GM12864 (cell line): Measurements from ENCODE around the gene CEACAM1.
"Not testable (repeated sequence)": the region's sequence is repeated elsewhere in the genome, so short reads cannot be mapped to it uniquely, and the experiment has no call there.

Experiments used
- DNase-seq: peaks from one replicate; pipeline ENCODE4 v3.0.0-alpha.2; 2011; ENCODE audit warnings: low read depth
- H3K4me3 ChIP-seq: 2 replicates; pipeline ENCODE4 v1.5.1; 2011; ENCODE audit warnings: mild to moderate bottlenecking, low read depth, low read length, control low read depth
- TF ChIP-seq, protein P1 (sequence below): IDR thresholded peaks from 2 replicates; pipeline ENCODE4 v1.5.1; 2011; ENCODE audit warnings: low read depth, mild to moderate bottlenecking, moderate library complexity, low read length, control low read depth, inconsistent platforms; ENCODE audit errors: missing control alignments

CEACAM1 gene

DNA sequence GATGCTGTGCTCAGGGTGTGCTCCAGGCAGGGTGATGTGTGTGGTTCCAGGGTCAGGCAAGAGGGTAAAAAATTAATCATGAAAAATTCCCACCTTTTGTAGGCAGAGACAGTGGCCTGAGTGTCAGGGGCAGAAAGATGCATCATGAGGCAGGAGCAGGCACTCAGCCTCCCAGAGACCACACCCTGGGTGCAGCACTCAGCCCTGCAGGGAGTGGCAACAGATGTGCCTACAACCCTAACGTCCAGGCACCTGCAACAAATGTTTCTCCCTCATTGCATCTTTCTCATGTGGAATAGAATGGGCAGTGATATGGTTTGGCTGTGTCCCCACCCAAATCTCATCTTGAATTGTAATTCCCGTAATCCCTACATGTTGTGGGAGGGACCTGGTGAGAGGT lies 19.6 kb upstream of the CEACAM1 start:
- H3K4me3 ChIP-seq: no peak overlapping the region
- TF ChIP-seq, protein P1, sequence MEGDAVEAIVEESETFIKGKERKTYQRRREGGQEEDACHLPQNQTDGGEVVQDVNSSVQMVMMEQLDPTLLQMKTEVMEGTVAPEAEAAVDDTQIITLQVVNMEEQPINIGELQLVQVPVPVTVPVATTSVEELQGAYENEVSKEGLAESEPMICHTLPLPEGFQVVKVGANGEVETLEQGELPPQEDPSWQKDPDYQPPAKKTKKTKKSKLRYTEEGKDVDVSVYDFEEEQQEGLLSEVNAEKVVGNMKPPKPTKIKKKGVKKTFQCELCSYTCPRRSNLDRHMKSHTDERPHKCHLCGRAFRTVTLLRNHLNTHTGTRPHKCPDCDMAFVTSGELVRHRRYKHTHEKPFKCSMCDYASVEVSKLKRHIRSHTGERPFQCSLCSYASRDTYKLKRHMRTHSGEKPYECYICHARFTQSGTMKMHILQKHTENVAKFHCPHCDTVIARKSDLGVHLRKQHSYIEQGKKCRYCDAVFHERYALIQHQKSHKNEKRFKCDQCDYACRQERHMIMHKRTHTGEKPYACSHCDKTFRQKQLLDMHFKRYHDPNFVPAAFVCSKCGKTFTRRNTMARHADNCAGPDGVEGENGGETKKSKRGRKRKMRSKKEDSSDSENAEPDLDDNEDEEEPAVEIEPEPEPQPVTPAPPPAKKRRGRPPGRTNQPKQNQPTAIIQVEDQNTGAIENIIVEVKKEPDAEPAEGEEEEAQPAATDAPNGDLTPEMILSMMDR: no peak
- DNase-seq: no peak

DNA sequence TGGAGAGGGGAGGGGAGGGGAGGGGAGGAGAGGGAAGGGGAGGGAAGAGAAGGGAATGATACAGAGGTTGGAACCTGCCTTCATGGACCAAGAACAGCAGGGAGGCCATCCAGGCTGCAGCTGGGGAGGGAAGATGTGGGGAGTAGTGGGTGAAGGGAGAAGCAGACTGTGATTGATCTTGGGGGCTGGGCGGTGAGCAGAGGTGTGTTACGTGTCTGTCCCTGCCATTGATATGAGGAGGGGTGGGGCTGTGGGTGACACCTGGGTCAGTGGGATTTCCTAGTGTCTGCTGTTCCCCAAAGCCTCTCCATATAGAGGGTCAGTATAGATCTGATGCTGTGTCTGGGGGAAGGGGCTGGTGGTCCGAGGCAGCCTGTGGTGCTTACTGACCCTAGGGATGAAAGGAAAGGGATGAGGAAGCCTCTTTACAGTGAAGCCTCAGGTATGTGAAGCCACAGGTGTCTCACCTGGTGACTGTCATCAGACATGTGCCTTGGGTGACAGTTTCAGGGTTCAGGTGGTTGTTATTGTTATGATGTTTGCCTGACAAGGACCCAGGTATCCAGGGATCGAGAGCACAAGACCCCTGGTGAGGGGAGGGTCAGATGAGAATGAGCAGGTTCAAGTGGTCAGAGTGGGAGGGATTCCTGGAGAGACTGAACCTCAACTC lies 18.7 kb upstream of the CEACAM1 start:
- DNase-seq: no peak
- no peak overlapping the region for H3K4me3 ChIP-seq
- TF ChIP-seq, protein P1: no peak

GRCh38 chr19:42544146-42544545 lies 15.9 kb upstream of the CEACAM1 start:
- no peak overlapping the region for H3K4me3 ChIP-seq
- TF ChIP-seq, protein P1: no peak
- DNase-seq: no peak

DNA sequence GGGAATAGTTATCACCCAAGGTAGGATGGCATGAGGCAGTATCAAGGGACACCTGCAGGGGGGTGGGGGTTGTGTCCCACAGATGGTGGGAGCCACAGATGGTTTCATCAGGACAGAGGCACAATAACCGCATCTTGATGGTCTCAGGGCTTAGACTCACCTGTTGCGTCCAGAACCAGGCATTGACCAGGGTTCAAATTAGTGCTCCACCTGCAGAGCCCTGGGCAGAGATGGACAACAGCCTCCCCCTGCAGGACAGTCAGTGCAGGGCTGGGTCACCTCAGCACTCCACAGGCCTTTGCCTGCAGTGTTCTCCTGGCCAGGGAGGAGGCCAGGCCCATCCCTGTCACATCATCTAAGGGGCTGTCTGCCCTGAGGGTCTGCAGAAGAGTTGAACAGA lies 14.5 kb upstream of the CEACAM1 start:
- H3K4me3 ChIP-seq: no peak overlapping the region
- no peak for DNase-seq
- TF ChIP-seq, protein P1: no peak

DNA sequence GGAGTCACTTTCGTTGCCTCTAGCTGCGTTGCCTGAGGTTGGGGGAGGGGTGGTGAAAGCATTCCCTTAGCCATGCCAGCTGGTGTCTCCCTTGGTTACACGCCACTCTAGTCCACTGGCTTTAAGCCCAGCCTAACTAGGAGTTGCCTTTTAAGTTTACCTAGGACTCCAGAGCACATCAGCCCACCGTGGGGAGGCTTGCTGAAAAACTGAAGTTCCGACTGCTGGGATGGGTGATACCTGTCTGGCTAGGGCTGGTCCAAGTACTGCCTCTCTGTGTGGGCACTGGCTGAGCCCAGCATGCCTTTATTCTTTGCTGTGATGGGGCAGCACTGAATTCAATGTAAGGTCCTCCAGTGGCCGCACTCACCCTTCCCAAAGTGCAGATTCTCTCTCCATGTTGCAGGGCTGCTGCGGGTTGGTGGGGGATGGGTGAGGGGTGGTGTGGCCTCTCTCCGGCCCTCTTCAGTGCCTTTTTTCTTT lies 11.8 kb upstream of the CEACAM1 start:
- TF ChIP-seq, protein P1: no peak
- no peak for DNase-seq
- H3K4me3 ChIP-seq: no peak overlapping the region

DNA sequence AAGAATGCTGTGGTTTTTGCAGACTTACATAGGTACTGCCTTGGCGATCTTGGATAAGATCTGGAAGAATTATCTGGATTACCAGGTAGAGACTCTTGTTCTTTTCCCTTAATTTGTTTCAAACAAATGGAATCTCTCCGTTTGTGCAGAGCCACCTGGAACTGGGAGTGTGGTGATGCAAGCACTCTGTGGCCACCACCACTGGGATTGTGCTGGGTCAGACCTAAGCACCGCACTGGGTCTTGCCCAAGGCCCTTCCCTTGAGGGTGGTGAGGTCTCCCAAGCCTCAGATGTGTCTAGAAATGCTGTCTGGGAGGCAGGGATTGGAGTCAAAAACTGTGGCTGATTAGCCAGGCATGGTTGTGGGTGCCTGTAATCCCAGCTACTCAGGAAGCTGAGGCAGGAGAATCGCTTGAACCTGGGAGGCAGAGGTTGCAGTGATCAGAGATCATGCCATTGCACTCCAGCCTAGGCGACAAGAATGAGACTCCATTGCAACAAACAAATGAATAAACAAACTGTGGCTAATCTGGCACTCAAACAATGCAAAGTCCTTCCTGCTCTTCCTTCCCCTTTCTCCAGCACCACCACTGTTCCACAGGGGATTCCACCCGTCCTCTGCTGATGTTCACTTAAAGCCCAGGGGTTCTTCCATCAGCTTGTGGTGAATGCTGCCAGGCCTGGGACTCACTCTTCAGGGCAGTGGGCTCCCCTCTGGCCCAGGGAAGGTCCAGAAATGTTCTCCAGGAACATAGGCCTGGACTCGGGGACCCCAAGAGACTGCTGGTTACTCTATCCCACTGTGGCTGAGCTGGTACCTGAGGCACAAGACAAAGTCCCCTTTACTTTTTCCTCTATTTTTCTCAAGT lies 10.8 kb upstream of the CEACAM1 start:
- no peak for DNase-seq
- TF ChIP-seq, protein P1: no peak
- no peak overlapping the region for H3K4me3 ChIP-seq

DNA sequence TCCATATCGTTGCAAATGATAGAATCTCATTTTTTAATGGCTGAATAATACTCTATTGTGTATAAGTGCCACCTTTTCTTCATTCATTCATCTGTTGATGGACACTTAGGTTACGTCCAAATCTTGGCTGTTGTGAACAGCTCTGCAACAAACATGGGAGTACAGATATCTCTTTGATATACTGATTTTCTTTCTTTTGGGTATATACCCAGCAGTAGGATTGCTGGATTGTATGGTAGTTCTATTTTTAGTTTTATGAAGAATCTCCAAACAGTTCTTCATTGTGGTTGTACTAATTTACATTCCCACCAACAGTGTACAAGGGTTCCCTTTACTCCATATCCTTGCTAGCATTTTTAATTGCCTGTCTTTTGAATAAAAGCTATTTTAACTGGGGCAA lies 7.0 kb upstream of the CEACAM1 start:
- not testable (repeated sequence) for H3K4me3 ChIP-seq, DNase-seq
